Liver (tissue), 9 donors: ENCODE measurements around the gene GALNT17. TPM values are rescaled to one million over a fixed set of nuclear protein-coding genes. Genes with fewer than 3 reads are reported as not detected.

Experiments used
- DNase-seq: peaks from one replicate; pipeline ENCODE4 v3.0.0-alpha.2; 2017; ENCODE audit warnings: low spot score
- H3K27ac ChIP-seq, 2 donors: one replicate each; pipeline ENCODE4 v1.7.0; 2013; ENCODE audit warnings: inconsistent platforms in 2 of 2, low read length in 2 of 2, control low read depth in 1 of 2, low read depth in 1 of 2, mild to moderate bottlenecking in 1 of 2
- H3K27me3 ChIP-seq, 4 donors: one replicate each; pipeline versions ENCODE4 v1.6.1 to v1.7.0; 2013; ENCODE audit warnings: low read length in 3 of 4, inconsistent platforms in 1 of 4, mild to moderate bottlenecking in 1 of 4, moderate library complexity in 1 of 4; ENCODE audit not compliant: control insufficient read depth in 4 of 4, insufficient read depth in 4 of 4
- H3K36me3 ChIP-seq, 4 donors: one replicate each; pipeline versions ENCODE4 v1.6.1 to v1.7.0; 2013; ENCODE audit warnings: low read length in 3 of 4, mild to moderate bottlenecking in 3 of 4, low read depth in 1 of 4, moderate library complexity in 1 of 4; ENCODE audit not compliant: control insufficient read depth in 4 of 4, insufficient read depth in 3 of 4
- H3K4me1 ChIP-seq, 4 donors: one replicate each; pipeline versions ENCODE4 v1.6.1 to v1.7.0; 2013; ENCODE audit warnings: low read length in 3 of 4, mild to moderate bottlenecking in 3 of 4, moderate library complexity in 1 of 4; ENCODE audit not compliant: control insufficient read depth in 4 of 4, insufficient read depth in 4 of 4
- H3K4me3 ChIP-seq, 3 donors: one replicate each; pipeline versions ENCODE4 v1.6.1 to v1.7.0; 2013; ENCODE audit warnings: low read length in 3 of 3, control low read depth in 1 of 3, low read depth in 1 of 3, mild to moderate bottlenecking in 1 of 3
- H3K9ac ChIP-seq, 2 donors: one replicate each; pipeline ENCODE4 v1.7.0; 2013; ENCODE audit warnings: low read length in 2 of 2, mild to moderate bottlenecking in 2 of 2, moderate library complexity in 2 of 2, control low read depth in 1 of 2, low read depth in 1 of 2
- H3K9me3 ChIP-seq, 4 donors: one replicate each; pipeline versions ENCODE4 v1.6.1 to v1.7.0; 2013; ENCODE audit warnings: low read length in 3 of 4; ENCODE audit not compliant: control insufficient read depth in 4 of 4
- ATF3 ChIP-seq: IDR thresholded peaks from 2 replicates; pipeline ENCODE4 v1.6.1; 2016; ENCODE audit warnings: antibody characterized with exemption
- CTCF ChIP-seq: fragments of 150-350 bp; IDR thresholded peaks from 2 replicates; pipeline ENCODE4 v1.5.1; 2017; ENCODE audit warnings: improper control_type of control experiment, low read depth, low read length; ENCODE audit not compliant: missing input control
- EGR1 ChIP-seq, 2 donors: IDR thresholded peaks; 2 replicates each; pipeline ENCODE4 v1.6.1; 2016 to 2018; ENCODE audit warnings: antibody characterized with exemption in 2 of 2, low read depth in 2 of 2
- FOXA2 ChIP-seq: IDR thresholded peaks from 2 replicates; pipeline ENCODE4 v1.6.1; 2016; ENCODE audit warnings: antibody characterized with exemption
- HNF4G ChIP-seq: IDR thresholded peaks from 2 replicates; pipeline ENCODE4 v1.6.1; 2016; ENCODE audit warnings: antibody characterized with exemption
- JUND ChIP-seq, 2 donors: IDR thresholded peaks; 2 replicates each; pipeline ENCODE4 v1.6.1; 2016; ENCODE audit warnings: antibody characterized with exemption in 2 of 2
- MAX ChIP-seq: IDR thresholded peaks from 2 replicates; pipeline ENCODE4 v1.6.1; 2016; ENCODE audit warnings: antibody characterized with exemption
- NR2F2 ChIP-seq: IDR thresholded peaks from 2 replicates; pipeline ENCODE4 v1.6.1; 2016; ENCODE audit warnings: antibody characterized with exemption
- RXRA ChIP-seq, 2 donors: IDR thresholded peaks; 2 replicates each; pipeline ENCODE4 v1.6.1; 2017 to 2018; ENCODE audit warnings: antibody characterized with exemption in 2 of 2, mild to moderate bottlenecking in 1 of 2
- SP1 ChIP-seq: IDR thresholded peaks from 2 replicates; pipeline ENCODE4 v1.6.1; 2018; ENCODE audit warnings: antibody characterized with exemption, mild to moderate bottlenecking
- TAF1 ChIP-seq: conservative IDR thresholded peaks from 2 replicates; pipeline ENCODE4 v1.6.1; 2016; ENCODE audit warnings: antibody characterized with exemption, mild to moderate bottlenecking
- YY1 ChIP-seq: IDR thresholded peaks from 2 replicates; pipeline ENCODE4 v1.6.1; 2016; ENCODE audit warnings: antibody characterized with exemption, mild to moderate bottlenecking
- WGBS: extraction: QIAGEN DNeasy Blood & Tissue Kit; methylation state at CpG from one replicate; pipeline ENCODE4 v1.1.7; 2013; 5-methylcytosine and 5-hydroxymethylcytosine counted together
- polyA plus RNA-seq, 2 donors: library from polyadenylated mRNA; stranded (reverse) in 1 of 2; unstranded in 1 of 2; fragments of 200-250 nt in 1 of 2; fragments of >200 nt in 1 of 2; fragmentation: Nextera tagmentation in 1 of 2; extraction: Ambion mirVana in 1 of 2; gene quantifications; one replicate each; pipeline versions ENCODE4 v1.2.1 to v1.2.3, GENCODE V29; 2013 to 2015
- total RNA-seq, 2 donors: library from RNA; depleted of rRNA; stranded (reverse); fragments of >200 nt; gene quantifications; one replicate each; pipeline ENCODE4 v1.2.3, GENCODE V29; 2014
- TF ChIP-seq, protein P1 (sequence below): IDR thresholded peaks from 2 replicates; pipeline ENCODE4 v1.6.1; 2016; ENCODE audit warnings: antibody characterized with exemption, mild to moderate bottlenecking
- TF ChIP-seq, protein P2 (sequence below): IDR thresholded peaks from 2 replicates; pipeline ENCODE4 v1.6.1; 2016; ENCODE audit warnings: antibody characterized with exemption
- donor health status: healthy.
- donor health status: healthy.
- donor health status: healthy.
- donor health status: healthy.
- donor health status: healthy.

The GALNT17 gene
- total and polyA plus RNA-seq, 4 donors = 0.10 to 0.42 (median 0.37) TPM; not detected in 1

DNA sequence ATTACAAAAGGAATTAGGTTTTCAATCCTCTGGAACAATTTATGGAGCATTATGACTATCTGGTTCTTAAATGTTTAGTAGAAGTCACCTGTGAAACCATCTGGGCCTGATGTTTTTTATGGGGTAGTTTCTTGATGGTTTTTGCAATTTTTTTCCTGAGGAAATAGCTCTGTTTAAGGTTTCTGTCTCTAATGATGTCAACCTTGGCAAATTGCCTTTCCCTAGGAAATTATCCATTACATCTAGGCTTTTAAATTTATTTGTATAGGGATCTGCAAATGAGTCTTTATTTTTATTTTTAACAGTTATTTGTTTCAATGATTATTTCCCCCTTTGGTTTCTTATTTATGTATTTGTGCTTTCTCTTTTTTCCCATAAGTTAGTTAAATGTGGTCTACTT is 222.8 kb downstream of the GALNT17 start:
- DNase-seq = no peak
- no peak for TF ChIP-seq ATF3
- no peak for TF ChIP-seq RXRA (IDR thresholded peaks at IDR 0.05)
- no peak for TF ChIP-seq NR2F2
- TF ChIP-seq FOXA2 = no peak
- TF ChIP-seq TAF1 = no peak
- peaks cover 5 to 19% (median 9%) of the 10 kb centered on the region in 4 donors for H3K9me3 ChIP-seq

DNA sequence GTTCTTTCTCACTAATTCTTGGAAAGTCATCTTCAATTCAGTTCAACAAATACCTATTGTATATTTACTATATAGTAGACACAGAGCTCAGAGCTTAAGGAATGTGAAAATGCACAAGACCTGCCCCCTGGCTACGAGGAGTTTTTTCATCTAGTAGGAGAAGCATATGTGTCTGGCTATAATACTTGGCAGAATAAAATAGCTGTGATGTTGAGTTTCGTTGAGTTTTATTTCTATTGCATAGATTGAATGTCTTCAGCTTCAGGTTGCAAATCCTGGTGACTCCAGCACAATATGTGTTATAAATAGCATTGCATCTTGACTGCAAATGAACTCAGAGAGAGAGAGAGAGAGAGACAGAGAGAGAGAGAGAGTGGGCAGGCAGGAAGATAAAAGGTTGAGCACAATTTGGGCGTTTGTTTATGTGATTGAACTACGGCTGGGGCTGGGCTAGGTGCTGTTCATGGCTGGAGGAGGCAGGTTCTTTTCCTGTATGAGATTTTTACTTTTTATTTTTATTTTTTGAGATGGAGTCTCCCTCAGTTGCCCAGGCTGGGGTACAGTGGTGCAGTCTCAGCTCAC is 229.6 kb downstream of the GALNT17 start:
- WGBS = 60% methylated on average over 4 of the region's 4 CpGs
- H3K36me3 ChIP-seq = no peaks in the 10 kb centered on the region
- peaks cover 0 to 4% (median 1%) of the 10 kb centered on the region in 4 donors for H3K9me3 ChIP-seq

More for the DNA sequence above, 222.8 kb downstream of the GALNT17 start:
- Histone ChIP-seq H3K27ac (no peak overlapping the region), H3K4me1 (no peaks in the 10 kb centered on the region), H3K27me3 (peaks cover 0 to 3% (median 0%) of the 10 kb centered on the region in 4 donors), H3K36me3 (no peaks in the 10 kb centered on the region), H3K9ac (no peak overlapping the region), H3K4me3 (no peak overlapping the region)

More for the DNA sequence above, 229.6 kb downstream of the GALNT17 start:
- Histone ChIP-seq H3K27ac (no peak overlapping the region), H3K4me1 (no peaks in the 10 kb centered on the region), H3K27me3 (no peaks in the 10 kb centered on the region), H3K9ac (no peak overlapping the region), H3K4me3 (no peak overlapping the region)
- TF ChIP-seq SP1 = no peak
- no peak for TF ChIP-seq HNF4G
- no peak for TF ChIP-seq JUND (IDR thresholded peaks at IDR 0.05)
- TF ChIP-seq CTCF = no peak
- no peak for TF ChIP-seq TAF1
- TF ChIP-seq YY1 = no peak
- TF ChIP-seq ATF3 = no peak
- no peak for TF ChIP-seq MAX
- TF ChIP-seq, protein P1, sequence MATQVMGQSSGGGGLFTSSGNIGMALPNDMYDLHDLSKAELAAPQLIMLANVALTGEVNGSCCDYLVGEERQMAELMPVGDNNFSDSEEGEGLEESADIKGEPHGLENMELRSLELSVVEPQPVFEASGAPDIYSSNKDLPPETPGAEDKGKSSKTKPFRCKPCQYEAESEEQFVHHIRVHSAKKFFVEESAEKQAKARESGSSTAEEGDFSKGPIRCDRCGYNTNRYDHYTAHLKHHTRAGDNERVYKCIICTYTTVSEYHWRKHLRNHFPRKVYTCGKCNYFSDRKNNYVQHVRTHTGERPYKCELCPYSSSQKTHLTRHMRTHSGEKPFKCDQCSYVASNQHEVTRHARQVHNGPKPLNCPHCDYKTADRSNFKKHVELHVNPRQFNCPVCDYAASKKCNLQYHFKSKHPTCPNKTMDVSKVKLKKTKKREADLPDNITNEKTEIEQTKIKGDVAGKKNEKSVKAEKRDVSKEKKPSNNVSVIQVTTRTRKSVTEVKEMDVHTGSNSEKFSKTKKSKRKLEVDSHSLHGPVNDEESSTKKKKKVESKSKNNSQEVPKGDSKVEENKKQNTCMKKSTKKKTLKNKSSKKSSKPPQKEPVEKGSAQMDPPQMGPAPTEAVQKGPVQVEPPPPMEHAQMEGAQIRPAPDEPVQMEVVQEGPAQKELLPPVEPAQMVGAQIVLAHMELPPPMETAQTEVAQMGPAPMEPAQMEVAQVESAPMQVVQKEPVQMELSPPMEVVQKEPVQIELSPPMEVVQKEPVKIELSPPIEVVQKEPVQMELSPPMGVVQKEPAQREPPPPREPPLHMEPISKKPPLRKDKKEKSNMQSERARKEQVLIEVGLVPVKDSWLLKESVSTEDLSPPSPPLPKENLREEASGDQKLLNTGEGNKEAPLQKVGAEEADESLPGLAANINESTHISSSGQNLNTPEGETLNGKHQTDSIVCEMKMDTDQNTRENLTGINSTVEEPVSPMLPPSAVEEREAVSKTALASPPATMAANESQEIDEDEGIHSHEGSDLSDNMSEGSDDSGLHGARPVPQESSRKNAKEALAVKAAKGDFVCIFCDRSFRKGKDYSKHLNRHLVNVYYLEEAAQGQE = no peak
- TF ChIP-seq EGR1 (IDR thresholded peaks at IDR 0.05; ENCODE audit: low read depth in 2 of 2) = no peak
- no peak for TF ChIP-seq RXRA (IDR thresholded peaks at IDR 0.05)
- TF ChIP-seq, protein P2, sequence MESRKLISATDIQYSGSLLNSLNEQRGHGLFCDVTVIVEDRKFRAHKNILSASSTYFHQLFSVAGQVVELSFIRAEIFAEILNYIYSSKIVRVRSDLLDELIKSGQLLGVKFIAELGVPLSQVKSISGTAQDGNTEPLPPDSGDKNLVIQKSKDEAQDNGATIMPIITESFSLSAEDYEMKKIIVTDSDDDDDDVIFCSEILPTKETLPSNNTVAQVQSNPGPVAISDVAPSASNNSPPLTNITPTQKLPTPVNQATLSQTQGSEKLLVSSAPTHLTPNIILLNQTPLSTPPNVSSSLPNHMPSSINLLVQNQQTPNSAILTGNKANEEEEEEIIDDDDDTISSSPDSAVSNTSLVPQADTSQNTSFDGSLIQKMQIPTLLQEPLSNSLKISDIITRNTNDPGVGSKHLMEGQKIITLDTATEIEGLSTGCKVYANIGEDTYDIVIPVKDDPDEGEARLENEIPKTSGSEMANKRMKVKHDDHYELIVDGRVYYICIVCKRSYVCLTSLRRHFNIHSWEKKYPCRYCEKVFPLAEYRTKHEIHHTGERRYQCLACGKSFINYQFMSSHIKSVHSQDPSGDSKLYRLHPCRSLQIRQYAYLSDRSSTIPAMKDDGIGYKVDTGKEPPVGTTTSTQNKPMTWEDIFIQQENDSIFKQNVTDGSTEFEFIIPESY = no peak
- DNase-seq = no peak
